ENCODE measurements around the gene CCDC148.
A peak's percentile ranks its signal among the peaks of the same experiment; 100 is the strongest.

The CCDC148 gene

DNA sequence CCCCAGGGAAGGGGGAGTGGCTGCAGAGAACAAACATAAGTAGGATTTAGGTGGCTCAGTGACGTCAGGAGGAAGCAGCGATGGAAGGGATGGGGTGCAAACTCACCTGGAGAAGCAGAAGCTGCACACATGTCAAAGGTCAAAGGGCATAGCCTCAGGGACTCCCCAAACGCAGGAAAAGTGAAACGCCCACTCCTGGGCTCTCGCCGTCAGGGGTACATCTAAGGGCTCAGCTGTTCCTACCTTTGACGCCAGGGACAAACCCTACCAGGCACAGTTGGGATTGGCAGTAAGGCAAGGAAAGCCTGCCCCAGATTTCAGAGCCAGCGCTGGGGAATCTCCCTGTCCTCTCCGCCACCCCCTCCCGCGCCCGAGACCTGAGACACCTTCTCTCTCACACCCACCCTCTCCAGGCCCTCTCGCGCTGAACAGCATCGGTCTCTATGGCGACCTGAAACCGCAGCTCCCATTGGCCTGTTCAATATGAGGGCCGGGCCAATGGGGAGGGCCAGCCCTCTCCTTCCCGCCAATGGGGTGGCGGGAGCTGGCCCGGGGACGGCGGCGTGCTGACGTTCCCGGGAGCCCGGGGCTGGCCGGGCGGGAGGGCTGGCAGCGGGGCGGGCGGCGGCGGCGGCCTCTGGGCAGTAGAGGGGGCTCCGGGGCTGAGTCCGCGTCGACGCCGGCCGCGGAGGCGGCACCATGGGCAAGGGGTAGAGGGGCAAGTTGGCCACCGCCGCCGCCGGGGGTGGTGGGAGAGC lies at the start of gene CCDC148, which contains the start of gene PKP4:
Gene CCDC148, minus strand, starts transcription at position 445 of the 758 bp plus-strand sequence. Its CDS starts 314 bp downstream, at position 131.
Gene PKP4, plus strand, starts transcription at position 644 of the 758 bp plus-strand sequence. CDS start 76,233 bp downstream, outside the sequence.
- peak; percentile 84 to 96 for DNase-seq

DNA sequence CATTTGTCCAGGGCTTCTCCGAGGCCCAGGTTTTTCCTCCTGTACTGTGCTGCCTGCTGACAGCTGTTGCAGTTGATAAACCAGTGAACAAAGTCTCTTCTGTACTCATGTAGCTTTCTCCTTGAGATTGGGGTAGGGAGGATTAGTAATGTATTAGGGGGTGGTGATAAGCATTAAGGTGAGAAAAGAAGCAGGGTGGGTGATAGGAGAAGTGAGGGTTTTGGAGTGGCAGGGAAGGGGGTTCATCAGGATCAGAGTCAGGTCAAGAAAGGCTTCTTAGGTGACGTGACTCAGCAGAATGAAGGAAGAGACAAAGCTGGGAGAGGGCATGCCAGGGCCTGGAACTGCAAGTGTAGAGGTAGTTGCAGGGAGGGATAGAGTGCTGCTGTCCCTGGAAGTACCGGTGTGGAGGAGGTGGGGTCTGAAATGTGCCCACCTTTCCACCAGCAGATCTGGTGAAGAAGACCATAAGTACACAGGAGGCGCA lies 48.9 kb upstream of the CCDC148 start:
- DNase-seq = no peak

DNA sequence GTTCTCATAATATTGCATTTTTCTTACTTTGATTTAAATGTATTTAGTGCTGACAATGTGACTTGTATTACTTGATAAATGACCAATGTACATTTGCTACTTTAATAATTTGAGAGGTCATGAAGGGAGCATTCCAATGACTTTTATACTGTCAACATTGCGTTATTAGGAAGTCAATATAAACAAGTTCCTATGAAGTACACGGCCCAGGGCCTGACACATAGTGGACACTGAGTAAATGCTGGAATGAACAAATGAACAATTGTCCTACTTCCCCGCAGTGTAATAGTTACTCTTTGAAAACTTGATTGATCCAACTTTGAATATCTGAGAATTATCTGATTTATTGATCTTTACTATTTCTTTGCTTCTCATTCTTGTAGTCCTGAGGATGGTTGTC lies 47.5 kb upstream of the CCDC148 start:
- no peak for DNase-seq

DNA sequence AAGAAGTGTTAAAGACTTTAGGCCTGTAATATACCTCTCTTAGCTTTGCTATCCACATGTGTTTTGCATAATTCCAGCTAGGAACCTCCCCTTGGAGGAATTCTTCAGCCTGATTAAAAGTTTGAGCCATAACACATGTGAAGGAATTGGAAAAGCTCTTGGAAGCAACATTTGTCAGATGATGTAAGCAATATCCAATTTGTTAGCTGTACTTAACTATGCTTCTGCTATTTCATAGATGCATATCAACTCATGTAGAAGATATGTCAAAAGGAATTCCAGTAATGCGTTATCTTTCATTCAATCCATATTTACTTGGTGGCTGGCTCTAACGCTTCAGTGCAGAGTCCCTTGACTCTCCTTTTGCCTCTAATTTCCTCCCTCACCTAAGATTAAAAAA lies 46.4 kb upstream of the CCDC148 start:
- DNase-seq = no peak

DNA sequence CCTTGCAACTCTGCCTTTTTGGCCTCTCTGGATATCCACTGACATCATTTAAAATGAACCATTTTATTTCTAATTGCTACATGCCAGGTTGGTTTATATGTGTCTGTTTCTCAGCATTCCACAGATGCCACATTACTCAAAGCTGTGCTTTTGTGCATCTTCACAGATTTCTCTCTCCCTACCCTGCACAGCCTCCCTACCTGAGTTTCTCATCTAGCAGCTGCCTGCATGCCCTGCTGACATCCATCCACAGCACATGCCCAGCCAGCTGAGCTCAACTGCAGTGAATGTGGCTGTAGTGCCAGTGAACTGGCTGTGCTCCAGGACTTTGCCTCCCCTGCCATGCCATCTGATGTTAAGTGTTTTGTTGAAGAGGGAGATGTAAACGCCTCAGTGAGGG lies 44.7 kb upstream of the CCDC148 start:
- no peak for DNase-seq

DNA sequence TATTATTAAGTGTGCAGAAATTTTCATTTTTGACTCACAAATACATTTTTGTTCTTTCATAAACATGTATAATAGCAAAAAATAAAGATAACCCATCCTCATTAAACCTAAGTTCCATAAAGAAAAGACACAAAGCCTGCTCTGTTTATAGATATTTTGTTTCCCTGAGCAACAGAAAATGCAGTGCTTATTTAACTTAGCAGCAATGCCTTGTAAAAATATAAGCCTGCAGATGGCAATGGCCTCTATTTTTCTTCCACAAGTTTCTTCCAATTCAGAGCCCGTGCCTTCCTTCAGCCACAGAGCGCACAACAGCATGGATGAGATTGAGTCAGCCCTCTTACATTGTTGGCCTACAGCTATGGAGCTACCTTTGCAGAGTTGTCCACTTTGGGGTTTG lies 43.8 kb upstream of the CCDC148 start:
- DNase-seq = no peak

DNA sequence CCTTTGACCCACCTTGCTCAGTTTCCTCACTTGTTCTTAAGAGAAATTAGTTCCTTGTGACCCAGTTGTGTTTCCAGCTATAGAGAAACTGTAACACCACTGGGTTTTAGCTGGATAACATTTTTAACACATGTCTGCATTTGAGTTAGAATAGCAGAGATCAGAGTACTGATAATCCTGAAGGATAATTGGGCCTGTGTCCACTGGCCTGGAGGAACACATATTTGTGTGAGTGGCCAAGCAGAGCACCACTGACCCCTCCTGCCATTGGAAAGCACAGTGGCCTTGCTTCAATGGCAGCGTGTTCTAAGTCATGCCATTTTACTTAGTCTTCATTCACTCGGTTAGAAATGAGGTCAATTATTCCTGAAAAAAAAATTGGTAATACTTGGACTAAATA lies 42.8 kb upstream of the CCDC148 start:
- DNase-seq = no peak

DNA sequence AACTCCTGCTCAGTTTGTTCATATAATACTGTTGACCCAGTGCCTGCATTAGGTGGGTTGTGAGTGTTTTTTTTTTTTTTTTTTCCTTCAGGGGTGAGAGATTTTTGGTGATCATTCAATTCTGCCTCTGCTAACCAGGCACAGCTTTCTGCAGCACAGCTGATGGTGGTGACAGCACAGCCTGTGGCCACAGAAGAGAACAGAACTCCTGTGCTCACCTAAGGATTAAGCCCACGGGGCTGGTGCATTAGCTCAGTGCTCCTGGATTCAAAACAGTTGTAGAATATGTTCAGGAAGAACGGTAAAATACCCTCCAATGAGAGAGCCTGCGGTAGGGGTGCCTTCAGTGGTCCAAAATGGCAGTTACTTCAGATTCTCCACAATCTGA lies 42.2 kb upstream of the CCDC148 start:
- peak in 1 of 2 experiments; percentile 18 for DNase-seq

DNA sequence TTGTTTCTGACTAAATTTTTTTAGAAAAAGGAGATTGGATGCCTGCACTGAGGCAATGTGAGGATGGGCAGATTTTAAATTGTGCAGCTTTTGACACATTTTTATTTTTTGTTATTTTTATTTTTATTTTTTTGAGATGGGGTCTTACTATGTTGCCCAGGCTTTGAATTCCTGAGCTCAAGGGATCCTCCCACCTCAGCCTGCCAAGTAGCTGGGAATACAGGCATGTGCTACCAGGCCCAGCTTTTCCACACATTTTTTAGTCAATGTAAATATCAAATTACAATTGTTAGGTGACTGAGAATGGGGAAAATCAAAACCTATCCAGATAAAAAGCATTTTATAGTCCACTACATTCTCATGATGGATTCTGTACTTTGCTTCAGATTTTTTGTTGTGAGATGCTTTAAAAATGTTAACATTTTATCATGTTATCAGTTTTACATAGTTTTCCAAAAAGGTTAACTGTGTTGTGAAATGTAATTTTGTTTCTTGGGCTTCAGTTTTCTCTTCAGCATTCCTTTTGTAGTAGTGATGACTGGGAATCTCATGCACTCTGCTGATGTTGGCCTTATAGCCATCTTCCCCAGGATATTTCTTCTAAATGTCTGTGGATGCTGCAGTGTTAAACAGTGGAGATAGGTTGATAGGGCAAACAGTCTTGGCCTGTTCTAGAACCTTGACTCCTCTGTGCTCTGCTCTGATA lies 41.6 kb upstream of the CCDC148 start:
- DNase-seq = no peak

DNA sequence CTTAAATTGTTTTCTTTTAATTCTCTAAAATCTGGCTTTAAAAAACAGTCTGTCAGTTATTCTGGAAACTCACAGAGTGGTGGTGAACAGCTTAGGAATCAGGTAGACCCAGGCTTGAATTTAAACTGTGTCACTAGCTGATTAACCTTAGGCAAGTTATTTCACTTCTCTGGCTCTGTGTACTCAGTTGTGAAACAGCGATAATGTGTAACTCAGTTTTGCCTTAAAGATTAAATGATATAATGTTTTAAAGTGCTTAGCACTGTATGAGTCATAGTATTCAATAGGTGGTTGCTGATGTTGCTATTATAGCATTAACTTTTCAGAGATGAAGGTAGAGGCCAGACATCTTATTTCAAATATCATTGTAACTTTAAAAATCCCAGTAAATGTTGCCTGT lies 40.9 kb upstream of the CCDC148 start:
- peak; percentile 28 to 33 for DNase-seq

DNA sequence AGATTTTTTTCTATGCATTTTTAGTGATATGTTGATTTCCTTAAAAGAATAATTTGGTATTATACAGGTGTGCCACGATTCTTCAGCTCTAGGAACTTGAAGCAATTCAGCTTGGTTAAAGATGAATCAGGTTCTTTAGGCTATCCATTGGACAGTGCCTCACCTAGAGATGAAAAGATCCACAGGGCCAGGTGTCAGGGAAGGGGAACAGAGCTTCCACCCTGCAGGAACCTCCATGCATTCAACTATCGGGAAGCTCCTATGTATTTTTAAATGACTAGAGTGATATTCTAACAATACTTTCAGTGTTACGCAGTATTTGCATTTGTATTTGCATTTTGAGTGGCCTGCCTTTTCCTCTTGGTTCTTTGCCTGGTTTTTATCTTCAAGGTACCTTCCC lies 40.4 kb upstream of the CCDC148 start:
- peak; percentile 72 to 76 for DNase-seq

DNA sequence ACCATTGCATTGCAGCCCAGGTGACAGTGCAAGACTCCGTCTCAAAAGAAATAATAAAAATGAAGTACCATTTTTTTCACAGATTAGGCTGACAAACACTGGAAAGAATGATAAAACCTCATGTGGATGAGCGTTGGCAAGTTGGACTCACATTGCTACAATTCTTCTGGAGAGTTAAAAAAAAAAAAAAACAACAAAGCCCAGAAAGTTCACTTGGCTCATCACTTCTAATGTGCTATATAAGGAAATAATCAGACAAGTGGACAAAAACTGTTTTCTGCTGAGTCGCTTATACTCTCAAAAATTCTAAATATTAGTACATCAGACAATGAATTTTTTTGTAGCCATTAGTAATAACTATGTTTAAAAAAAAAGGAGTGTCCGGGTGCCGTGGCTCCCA lies 38.6 kb upstream of the CCDC148 start:
- no peak for DNase-seq

DNA sequence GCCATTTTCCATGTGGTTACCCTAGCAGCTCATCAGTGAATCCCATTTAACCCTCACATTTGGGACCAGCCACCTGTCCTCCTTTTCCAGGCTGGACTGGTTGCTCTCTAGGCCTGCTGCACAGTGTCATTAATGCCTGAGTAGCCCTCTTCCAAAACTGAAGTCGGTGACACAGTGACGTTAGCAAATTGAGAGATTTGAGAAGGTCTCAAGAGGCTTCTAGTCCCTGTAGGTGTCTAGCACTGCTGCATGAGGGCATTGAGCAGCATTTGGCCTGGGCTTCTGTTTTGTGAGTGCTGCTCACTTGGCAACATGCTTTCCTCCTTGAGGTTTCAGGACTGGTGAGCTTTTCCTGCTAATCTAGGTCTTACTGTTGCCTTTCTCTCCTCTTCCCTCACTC lies 36.9 kb upstream of the CCDC148 start:
- no peak for DNase-seq

DNA sequence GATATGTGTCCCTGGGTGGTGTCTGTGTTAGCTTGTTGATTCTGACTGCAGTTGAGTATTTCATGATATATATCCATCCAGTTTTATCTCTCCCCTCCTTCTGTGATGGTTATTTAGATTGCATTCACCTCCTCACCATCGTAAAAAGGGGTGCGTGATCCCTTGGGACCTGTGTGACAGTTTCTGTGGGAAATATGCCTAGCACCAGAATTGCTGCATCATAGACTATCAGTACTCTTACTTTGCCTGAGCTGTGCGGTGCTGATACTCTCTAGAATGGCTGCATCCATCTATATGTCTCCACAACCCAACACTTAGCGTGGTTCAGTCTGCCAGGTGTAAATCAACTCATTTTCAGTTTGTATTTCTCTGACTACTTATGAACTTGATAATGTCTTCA lies 34.5 kb upstream of the CCDC148 start:
- DNase-seq = no peak

DNA sequence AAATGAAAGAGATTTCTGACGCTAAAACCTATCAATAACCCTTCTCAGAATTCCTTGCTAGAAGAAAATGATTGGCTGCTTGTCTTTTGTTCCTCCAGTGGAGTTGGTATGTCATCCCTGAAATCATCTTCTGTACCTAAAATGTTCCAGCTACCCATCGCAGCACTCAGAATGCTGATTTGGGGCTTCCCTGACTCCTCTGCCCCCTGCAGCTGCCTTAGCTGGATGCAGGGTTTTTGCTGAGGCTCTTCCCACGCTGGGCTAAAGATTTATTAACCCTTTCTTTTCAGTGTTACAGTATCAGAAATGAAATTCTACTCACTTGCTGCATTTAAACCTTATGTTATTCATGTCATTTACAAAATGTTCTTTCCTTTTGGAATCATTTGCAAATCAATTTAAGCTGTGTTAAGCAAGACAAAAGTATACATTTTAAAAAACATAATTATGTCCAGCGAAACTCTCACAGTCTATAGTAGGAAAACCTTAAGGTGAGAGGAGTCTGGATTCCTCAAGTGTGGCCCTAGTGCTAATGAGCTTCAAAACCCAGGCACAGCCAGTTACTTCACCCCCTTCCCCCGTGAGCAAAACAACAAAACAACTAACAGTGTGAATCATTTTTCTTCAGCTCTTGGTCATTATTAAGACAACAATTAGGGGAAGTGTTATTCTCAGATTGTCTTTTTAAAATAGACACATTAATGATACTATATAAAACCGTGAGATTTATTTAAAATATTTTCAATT lies 33.0 kb upstream of the CCDC148 start:
- DNase-seq = no peak

DNA sequence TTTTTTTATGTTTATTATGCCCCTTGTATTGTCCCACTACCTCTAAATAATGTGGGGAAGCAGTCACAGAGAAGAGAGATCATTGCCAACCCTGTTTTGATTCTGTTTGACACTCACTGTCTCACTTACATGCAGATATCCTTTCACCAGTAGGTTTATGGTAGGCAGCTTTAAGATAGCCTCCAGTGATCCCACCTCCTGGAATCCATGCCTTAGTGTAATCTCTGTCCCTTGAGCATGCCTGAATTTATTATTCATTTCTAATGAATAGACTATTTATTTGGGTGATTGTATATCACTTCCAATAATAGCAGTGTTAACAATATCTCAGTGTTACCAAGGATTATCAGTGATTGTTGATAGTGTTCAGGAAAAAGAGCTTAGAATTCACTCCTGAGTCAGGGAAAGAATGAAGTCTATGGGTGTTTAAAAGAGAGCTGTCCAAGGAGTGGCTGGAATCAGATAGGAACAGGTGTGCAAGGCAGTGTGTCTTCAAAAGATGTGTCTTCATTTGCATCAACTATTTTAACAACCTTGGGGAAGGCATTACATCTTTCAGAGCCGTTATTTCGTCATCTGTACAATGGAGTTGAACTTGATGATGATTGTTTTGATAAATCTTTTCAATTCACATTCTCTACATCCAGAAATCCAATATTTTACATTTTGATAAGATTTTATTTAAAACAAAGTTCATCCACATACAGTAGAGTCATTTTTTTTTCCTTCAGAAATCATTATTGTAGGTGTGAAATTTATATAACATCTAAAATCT lies 32.1 kb upstream of the CCDC148 start:
- no peak for DNase-seq

DNA sequence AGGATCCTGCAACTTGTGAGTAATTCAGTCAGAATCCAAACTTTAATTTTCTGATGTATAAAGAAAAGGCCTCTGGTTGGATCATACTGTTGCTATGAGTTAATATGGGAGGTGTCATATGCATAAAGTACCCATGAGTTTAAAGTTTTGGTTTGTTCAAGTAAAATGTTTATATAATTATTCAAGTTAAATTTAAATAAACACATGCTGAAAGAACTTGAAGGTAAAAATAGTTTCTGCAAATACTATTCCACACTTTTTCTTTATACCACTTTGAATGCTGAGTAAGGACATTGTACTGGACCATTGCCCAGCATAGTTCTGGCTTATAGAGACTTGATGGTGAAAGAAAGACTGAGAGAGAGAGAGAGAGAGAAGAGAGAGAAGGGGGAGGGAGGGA lies 30.9 kb upstream of the CCDC148 start:
- no peak for DNase-seq

DNA sequence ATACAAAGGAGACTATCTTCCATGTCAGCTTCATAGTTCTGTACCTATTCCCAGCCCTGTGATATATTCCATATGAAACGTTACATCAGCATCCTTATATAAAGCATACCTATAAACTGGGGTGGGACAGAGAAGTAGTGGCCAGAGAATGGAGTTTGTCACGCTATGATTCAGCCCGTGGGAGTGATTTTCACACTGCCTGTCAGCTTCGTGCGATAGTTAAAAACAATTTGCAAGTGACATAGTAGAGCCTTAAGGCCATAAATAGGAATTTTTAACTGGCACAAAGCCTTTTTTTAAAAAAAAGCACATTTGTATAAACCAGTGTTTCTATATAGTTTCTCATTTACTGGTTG lies 30.4 kb upstream of the CCDC148 start:
- no peak for DNase-seq

DNA sequence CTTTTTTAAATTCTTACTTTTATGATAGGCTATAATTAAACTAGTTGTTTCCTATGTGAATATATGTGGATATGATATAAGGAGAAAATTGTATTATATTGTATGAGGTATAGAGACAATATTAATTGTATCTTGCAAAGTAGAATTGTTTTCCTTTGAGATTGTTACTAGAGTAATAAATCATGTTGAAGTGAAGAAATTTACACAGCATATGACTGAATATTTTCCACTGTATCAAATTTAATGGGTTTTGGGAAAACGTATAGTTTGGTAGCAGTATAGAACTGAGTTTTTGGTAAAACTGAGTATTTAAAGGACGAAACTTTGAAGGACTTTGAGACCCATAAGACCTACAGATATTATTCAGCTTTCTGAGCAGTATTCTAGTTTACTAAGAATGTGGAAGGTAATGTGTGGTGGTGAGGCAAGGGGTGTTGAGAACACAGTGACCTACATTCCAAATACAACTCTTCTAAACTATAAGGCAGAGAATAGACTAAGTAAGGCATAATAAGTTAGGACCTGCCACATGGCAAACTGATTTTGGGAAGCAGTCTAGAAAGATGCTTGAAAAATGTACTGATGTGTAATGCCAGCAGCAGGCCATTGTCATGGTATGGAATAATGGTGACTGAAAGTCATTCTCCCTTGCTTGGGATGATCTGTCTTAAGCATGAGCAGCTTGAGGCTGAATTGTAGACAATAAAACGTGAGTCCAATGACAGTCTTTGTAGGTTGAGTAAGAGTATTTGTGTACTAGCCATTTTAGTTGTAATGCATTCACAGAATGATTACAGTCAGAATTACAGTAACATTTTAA lies 29.8 kb upstream of the CCDC148 start:
- DNase-seq = no peak

DNA sequence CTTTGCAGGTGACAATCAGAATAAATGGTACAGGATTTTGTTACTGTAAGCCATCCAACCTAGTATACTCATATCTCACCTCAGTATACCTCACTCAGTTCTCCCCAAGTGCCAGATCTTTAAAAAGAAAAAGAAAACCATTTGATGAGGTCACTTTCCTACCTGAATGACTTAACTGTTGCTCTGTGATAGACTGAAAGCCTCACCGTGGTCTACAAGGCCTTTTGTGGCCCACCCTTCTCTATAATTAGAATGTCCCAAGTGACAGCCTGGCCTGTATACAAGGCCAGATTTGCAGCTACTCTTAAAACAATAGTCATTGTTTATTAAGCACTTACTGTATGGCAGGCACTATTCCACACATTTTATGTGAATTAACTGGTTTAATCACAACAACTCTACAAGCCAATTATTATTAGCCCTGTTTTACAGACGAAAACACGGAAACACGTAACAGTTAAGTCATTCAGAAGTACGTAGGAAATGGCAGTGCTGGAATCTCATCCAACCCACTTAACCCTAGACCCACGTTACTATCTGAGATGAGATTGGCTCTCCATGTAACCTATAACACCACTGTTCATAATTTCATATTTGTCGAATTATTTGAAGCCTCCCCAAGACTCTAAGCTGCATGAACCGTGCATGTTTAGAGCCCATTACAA lies 28.5 kb upstream of the CCDC148 start:
- no peak for DNase-seq

DNA sequence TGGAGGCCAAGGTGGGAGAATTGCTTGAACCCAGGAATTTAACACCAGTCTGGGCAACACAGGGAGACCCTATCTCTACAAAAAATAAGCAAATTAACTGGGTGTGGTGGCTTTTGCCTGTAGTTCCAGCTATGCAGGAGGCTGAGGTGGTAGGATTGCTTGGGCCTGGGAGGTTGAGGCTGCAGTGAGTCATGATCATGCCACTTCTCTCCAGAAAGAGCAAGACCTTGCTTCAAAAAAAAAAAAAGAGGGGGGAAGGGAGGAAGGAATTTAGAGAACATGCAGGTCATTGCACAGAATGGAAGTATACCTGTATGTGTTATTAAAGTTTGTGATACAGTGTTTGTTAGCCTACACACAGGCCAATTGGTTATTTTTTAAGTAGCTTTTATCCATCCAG lies 26.0 kb upstream of the CCDC148 start:
- no peak for DNase-seq
